Measurements from ENCODE around the gene FAM117A. TPM values are rescaled to one million over a fixed set of nuclear protein-coding genes. Genes with fewer than 3 reads are reported as not detected.

FAM117A gene
- total RNA-seq, 1 experiment from 2014 or later = 26.2 TPM

- DNase-seq (ENCODE audit: low spot score) (no peak), ATAC-seq (no peak)
- ChIA-PET CTCF (interaction anchor here (1.4 to 2.4 kb wide), 4 partner anchors 12 to 132 kb away, joined by 5 to 14 read pairs (median 8); no protein-coding TSS in a partner anchor), POLR2A (no interaction called here)
- Mint-ChIP-seq H3K9me3 (no peaks in the 10 kb centered on the region), H3K4me1 (peaks cover 23% of the 10 kb centered on the region), H3K27me3 (ENCODE audit: low read depth) (no peaks in the 10 kb centered on the region; the same call in 1 of the 2 replicates), H3K27ac (peak overlapping the region; percentile 66; the same call in 1 of the 2 replicates), H3K36me3 (no peaks in the 10 kb centered on the region), H3K4me3 (no peak overlapping the region)
- TF ChIP-seq MLX (CRISPR knock-in tag; IDR thresholded peaks at IDR 0.05) = no peak
- no peak for TF ChIP-seq ATF3 (CRISPR knock-in tag; conservative IDR thresholded peaks at IDR 0.05)
- TF ChIP-seq HMGA2 (CRISPR knock-in tag; IDR thresholded peaks at IDR 0.05) = no peak
- no peak for TF ChIP-seq MAX (CRISPR knock-in tag; IDR thresholded peaks at IDR 0.05)
- TF ChIP-seq E2F4 (CRISPR knock-in tag; IDR thresholded peaks at IDR 0.05; ENCODE audit: borderline replicate concordance, low read depth) = no peak
- no peak for TF ChIP-seq KAT7 (CRISPR knock-in tag; IDR thresholded peaks at IDR 0.05; ENCODE audit: borderline replicate concordance)
- no peak for TF ChIP-seq MYBL2 (CRISPR knock-in tag; IDR thresholded peaks at IDR 0.05)
- no peak for TF ChIP-seq IRF1 (CRISPR knock-in tag; IDR thresholded peaks at IDR 0.05)
- no peak for TF ChIP-seq CREB1 (CRISPR knock-in tag; IDR thresholded peaks at IDR 0.05)
- no peak for TF ChIP-seq NR3C1 (CRISPR knock-in tag; conservative IDR thresholded peaks at IDR 0.05; ENCODE audit: low read depth)
- no peak for TF ChIP-seq PRDM15 (CRISPR knock-in tag; IDR thresholded peaks at IDR 0.05)
- TF ChIP-seq PREB (CRISPR knock-in tag; IDR thresholded peaks at IDR 0.05; ENCODE audit: borderline replicate concordance) = no peak
- TF ChIP-seq ZNF138 (CRISPR knock-in tag; conservative IDR thresholded peaks at IDR 0.05) = no peak
- no peak for TF ChIP-seq CDX4 (CRISPR knock-in tag; IDR thresholded peaks at IDR 0.05; ENCODE audit: borderline replicate concordance)
- TF ChIP-seq NFATC4 (CRISPR knock-in tag; IDR thresholded peaks at IDR 0.05) = no peak
- TF ChIP-seq IRF2 (CRISPR knock-in tag; IDR thresholded peaks at IDR 0.05; ENCODE audit: borderline replicate concordance, low read depth) = no peak
- TF ChIP-seq FOXJ3 (CRISPR knock-in tag; IDR thresholded peaks at IDR 0.05; ENCODE audit: borderline replicate concordance) = no peak
- no peak for TF ChIP-seq GABPB1 (CRISPR knock-in tag; IDR thresholded peaks at IDR 0.05)
- no peak for TF ChIP-seq TEAD1 (CRISPR knock-in tag; IDR thresholded peaks at IDR 0.05)
- no peak for TF ChIP-seq ZBTB21 (CRISPR knock-in tag; IDR thresholded peaks at IDR 0.05; ENCODE audit: borderline replicate concordance)
Observed at GRCh38 chr17:49688848-49689247, 75.1 kb downstream of the FAM117A start.
